Testis (tissue), 2 donors: Measurements from ENCODE around the gene C1orf74.

Source experiments
- POLR2A ChIP-seq: fragments of 450-650 bp; IDR thresholded peaks from one replicate; pipeline ENCODE4 v1.6.1; 2017; ENCODE audit warnings: antibody characterized with exemption, mild to moderate bottlenecking, moderate library complexity
- TF ChIP-seq, protein P1 (sequence below), 3 experiments: fragments of 450-650 bp in 2 of 3; fragments of 200-600 bp in 1 of 3; sonication (generic) in 1 of 3; IDR thresholded peaks; one replicate each; pipeline ENCODE4 v1.5.1; 2016 to 2019; ENCODE audit warnings: antibody characterized with exemption in 3 of 3, mild to moderate bottlenecking in 2 of 3, moderate library complexity in 1 of 3

DNA sequence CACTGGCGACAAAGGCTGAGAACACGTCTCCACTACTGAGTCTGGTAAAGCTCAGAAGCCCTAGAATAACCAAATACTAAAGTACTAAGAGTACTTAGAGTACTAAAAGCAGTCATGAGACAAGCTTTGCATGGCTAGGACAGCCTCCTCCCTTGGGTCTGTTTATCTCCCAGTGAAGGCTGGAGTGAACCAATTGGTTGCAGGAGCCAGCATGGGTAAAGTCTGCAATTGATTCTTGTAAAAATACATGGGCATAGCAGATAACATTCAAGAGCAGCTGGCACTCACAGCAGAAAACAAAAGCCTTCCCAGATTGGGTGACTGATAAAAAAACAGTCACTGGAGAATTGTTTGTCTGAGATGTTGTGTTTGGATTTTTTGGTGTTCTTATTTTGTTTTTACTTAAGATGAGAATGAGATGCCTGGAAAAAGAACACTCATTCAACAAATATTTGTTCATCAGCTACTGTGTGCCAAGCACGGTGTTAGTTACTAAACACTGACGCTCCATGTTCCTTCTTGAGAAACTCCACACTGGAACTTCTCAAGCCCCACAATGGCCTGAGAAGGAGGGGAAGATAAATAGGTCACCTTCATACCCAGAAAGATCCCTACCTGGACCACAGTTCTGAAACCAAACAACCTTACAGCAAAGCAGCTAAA is 17.9 kb upstream of the C1orf74 start:
- TF ChIP-seq, protein P1, sequence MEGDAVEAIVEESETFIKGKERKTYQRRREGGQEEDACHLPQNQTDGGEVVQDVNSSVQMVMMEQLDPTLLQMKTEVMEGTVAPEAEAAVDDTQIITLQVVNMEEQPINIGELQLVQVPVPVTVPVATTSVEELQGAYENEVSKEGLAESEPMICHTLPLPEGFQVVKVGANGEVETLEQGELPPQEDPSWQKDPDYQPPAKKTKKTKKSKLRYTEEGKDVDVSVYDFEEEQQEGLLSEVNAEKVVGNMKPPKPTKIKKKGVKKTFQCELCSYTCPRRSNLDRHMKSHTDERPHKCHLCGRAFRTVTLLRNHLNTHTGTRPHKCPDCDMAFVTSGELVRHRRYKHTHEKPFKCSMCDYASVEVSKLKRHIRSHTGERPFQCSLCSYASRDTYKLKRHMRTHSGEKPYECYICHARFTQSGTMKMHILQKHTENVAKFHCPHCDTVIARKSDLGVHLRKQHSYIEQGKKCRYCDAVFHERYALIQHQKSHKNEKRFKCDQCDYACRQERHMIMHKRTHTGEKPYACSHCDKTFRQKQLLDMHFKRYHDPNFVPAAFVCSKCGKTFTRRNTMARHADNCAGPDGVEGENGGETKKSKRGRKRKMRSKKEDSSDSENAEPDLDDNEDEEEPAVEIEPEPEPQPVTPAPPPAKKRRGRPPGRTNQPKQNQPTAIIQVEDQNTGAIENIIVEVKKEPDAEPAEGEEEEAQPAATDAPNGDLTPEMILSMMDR (IDR thresholded peaks at IDR 0.05) = no peak
- TF ChIP-seq POLR2A = no peak
